ENCODE data around the gene OR10H4.
"Not testable (repeated sequence)": the region's sequence is repeated elsewhere in the genome, so short reads cannot be mapped to it uniquely, and the experiment has no call there.

The OR10H4 gene

GRCh38 chr19:15948223-15949058, at the start of gene OR10H4:
TSS of gene OR10H4 (plus strand) at chr19:15949008. CDS start at chr19:15949008, 0 bp downstream.
- Histone ChIP-seq H3K9me3 (ENCODE audit: control insufficient read depth, low read length) (peaks cover 5% of the 10 kb centered on the region), H3K4me2 (ENCODE audit: low read length) (no peak within 1 kb of the TSS), H3K36me3 (ENCODE audit: control insufficient read depth, insufficient read depth, low read length) (no peaks in the 10 kb centered on the region), H2AFZ (no peak within 1 kb of the TSS), H3K79me2 (no peaks in the 10 kb centered on the region), H3K4me1 (no peaks in the 10 kb centered on the region), H3K4me3 (ENCODE audit: low read depth, low read length) (no peak within 1 kb of the TSS), H3K27me3 (ENCODE audit: control insufficient read depth, insufficient read depth, low read length) (no peaks in the 10 kb centered on the region), H3K9ac (no peak within 1 kb of the TSS), H3K27ac (no peak within 1 kb of the TSS)
- no peak for TF ChIP-seq CTCF (IDR thresholded peaks at IDR 0.05)

- H3K27me3 ChIP-seq (ENCODE audit: control insufficient read depth, insufficient read depth, low read length); H3K4me3 ChIP-seq (ENCODE audit: low read depth, low read length); H3K9me3 ChIP-seq (ENCODE audit: control insufficient read depth, low read length); H3K79me2 ChIP-seq; H3K27ac ChIP-seq; H2AFZ ChIP-seq; H3K4me2 ChIP-seq (ENCODE audit: low read length); H3K36me3 ChIP-seq (ENCODE audit: control insufficient read depth, insufficient read depth, low read length); H3K4me1 ChIP-seq; H3K9ac ChIP-seq: not testable (repeated sequence)
Observed at GRCh38 chr19:15899561-15899960, 49.2 kb upstream of the OR10H4 start.

- H3K79me2 ChIP-seq; H3K9me3 ChIP-seq (ENCODE audit: control insufficient read depth, low read length); H3K27me3 ChIP-seq (ENCODE audit: control insufficient read depth, insufficient read depth, low read length); H3K27ac ChIP-seq; H2AFZ ChIP-seq; H3K9ac ChIP-seq; H3K4me3 ChIP-seq (ENCODE audit: low read depth, low read length); H3K36me3 ChIP-seq (ENCODE audit: control insufficient read depth, insufficient read depth, low read length); H3K4me1 ChIP-seq; H3K4me2 ChIP-seq (ENCODE audit: low read length): not testable (repeated sequence)
Observed at GRCh38 chr19:15900032-15900431, 48.8 kb upstream of the OR10H4 start.

GRCh38 chr19:15900504-15900903, 48.3 kb upstream of the OR10H4 start:
- Histone ChIP-seq H3K9ac (no peak overlapping the region), H3K79me2 (no peaks in the 10 kb centered on the region), H2AFZ (no peak overlapping the region), H3K36me3 (ENCODE audit: control insufficient read depth, insufficient read depth, low read length) (no peaks in the 10 kb centered on the region), H3K27me3 (ENCODE audit: control insufficient read depth, insufficient read depth, low read length) (no peaks in the 10 kb centered on the region), H3K9me3 (ENCODE audit: control insufficient read depth, low read length) (no peaks in the 10 kb centered on the region), H3K4me1 (no peaks in the 10 kb centered on the region), H3K4me3 (ENCODE audit: low read depth, low read length) (no peak overlapping the region), H3K4me2 (ENCODE audit: low read length) (no peak overlapping the region), H3K27ac (no peak overlapping the region)
- TF ChIP-seq CTCF (IDR thresholded peaks at IDR 0.05) = no peak

- H3K27ac ChIP-seq = no peak overlapping the region
- no peaks in the 10 kb centered on the region for H3K9me3 ChIP-seq (ENCODE audit: control insufficient read depth, low read length)
Observed at GRCh38 chr19:15902254-15902653, 46.6 kb upstream of the OR10H4 start.

GRCh38 chr19:15902898-15903297, 45.9 kb upstream of the OR10H4 start:
- not testable (repeated sequence) for H2AFZ ChIP-seq; H3K27me3 ChIP-seq (ENCODE audit: control insufficient read depth, insufficient read depth, low read length); H3K4me1 ChIP-seq; H3K27ac ChIP-seq; H3K36me3 ChIP-seq (ENCODE audit: control insufficient read depth, insufficient read depth, low read length); H3K79me2 ChIP-seq; H3K9ac ChIP-seq; H3K9me3 ChIP-seq (ENCODE audit: control insufficient read depth, low read length); H3K4me3 ChIP-seq (ENCODE audit: low read depth, low read length); H3K4me2 ChIP-seq (ENCODE audit: low read length)

More at GRCh38 chr19:15902254-15902653, 46.6 kb upstream of the OR10H4 start:
- no peaks in the 10 kb centered on the region for H3K36me3 ChIP-seq (ENCODE audit: control insufficient read depth, insufficient read depth, low read length)
- H3K4me2 ChIP-seq (ENCODE audit: low read length) = no peak overlapping the region
- H3K4me1 ChIP-seq = no peaks in the 10 kb centered on the region
- H2AFZ ChIP-seq = no peak overlapping the region
- H3K9ac ChIP-seq = no peak overlapping the region
- no peak overlapping the region for H3K4me3 ChIP-seq (ENCODE audit: low read depth, low read length)
- H3K79me2 ChIP-seq = no peaks in the 10 kb centered on the region
- no peak for TF ChIP-seq CTCF (IDR thresholded peaks at IDR 0.05)
- no peaks in the 10 kb centered on the region for H3K27me3 ChIP-seq (ENCODE audit: control insufficient read depth, insufficient read depth, low read length)
